ENCODE results near the gene GCDH.

- no peak for TF ChIP-seq POLR2AphosphoS5 (IDR thresholded peaks at IDR 0.05; ENCODE audit: borderline replicate concordance, low read depth, low read length)
- TF ChIP-seq EZH2 (IDR thresholded peaks at IDR 0.05) = no peak
These were observed 49.9 kb downstream of the GCDH start for GRCh38 chr19:12940897-12941296.

All from SK-N-MC (cell line).